ENCODE measurements around the gene GNB2.

DNA sequence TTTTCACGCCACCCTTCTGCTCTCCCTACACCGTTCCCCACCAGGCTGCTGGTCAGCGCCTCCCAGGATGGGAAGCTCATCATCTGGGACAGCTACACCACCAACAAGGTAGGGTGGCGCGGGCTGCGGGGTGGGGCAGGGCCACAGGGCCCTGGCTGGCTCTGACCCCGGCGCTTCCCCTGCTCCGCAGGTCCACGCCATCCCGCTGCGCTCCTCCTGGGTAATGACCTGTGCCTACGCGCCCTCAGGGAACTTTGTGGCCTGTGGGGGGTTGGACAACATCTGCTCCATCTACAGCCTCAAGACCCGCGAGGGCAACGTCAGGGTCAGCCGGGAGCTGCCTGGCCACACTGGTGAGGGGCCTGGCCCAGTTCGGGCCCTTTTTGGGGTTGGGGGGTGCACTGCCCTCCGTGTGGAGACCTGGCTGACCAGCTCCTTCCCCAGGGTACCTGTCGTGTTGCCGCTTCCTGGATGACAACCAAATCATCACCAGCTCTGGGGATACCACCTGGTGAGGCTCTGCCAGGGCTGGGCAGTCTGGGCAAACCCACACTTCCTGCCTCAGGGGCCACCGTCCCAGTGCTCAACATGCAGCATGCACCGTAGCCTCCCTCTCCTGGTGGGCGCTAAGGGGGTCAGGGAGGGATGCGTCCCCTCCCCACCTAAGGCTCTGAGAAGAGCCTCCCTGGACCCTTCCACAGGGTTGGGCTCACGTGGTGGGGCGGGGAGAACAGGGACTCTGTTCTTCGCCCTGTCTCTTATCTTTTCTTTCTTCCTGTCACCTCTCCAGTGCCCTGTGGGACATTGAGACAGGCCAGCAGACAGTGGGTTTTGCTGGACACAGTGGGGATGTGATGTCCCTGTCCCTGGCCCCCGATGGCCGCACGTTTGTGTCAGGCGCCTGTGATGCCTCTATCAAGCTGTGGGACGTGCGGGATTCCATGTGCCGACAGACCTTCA, 4.0 kb downstream of the GNB2 start:
- TF ChIP-seq, protein P1, sequence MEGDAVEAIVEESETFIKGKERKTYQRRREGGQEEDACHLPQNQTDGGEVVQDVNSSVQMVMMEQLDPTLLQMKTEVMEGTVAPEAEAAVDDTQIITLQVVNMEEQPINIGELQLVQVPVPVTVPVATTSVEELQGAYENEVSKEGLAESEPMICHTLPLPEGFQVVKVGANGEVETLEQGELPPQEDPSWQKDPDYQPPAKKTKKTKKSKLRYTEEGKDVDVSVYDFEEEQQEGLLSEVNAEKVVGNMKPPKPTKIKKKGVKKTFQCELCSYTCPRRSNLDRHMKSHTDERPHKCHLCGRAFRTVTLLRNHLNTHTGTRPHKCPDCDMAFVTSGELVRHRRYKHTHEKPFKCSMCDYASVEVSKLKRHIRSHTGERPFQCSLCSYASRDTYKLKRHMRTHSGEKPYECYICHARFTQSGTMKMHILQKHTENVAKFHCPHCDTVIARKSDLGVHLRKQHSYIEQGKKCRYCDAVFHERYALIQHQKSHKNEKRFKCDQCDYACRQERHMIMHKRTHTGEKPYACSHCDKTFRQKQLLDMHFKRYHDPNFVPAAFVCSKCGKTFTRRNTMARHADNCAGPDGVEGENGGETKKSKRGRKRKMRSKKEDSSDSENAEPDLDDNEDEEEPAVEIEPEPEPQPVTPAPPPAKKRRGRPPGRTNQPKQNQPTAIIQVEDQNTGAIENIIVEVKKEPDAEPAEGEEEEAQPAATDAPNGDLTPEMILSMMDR (conservative IDR thresholded peaks at IDR 0.05 in 1 of 2, IDR thresholded peaks at IDR 0.05 in 1 of 2; ENCODE audit: extremely low read depth in 1 of 2, insufficient read depth in 1 of 2, low read depth in 1 of 2, low read length in 2 of 2) = no peak
- TF ChIP-seq EZH2 (IDR thresholded peaks at IDR 0.05; ENCODE audit: borderline replicate concordance, low read length) = no peak

All from mammary epithelial cell (primary cell).